ENCODE measurements around the gene TNFAIP8. TPM values are rescaled to one million over a fixed set of nuclear protein-coding genes. Genes with fewer than 3 reads are reported as not detected.

Gene TNFAIP8
- total and polyA plus RNA-seq, 9 of the 15 experiments (the other 6 are each of a cell fraction or from before 2014, with no cell fraction given) = 29.9 to 52.2 (median 44.8) TPM

- TF ChIP-seq ZNF778 (CRISPR knock-in tag; IDR thresholded peaks at IDR 0.05) (no peak), ZNF347 (CRISPR knock-in tag; IDR thresholded peaks at IDR 0.05; ENCODE audit: low read depth) (no peak), ILK (tag; IDR thresholded peaks at IDR 0.05; ENCODE audit: borderline replicate concordance, low read depth) (no peak), ELK1 (CRISPR knock-in tag; IDR thresholded peaks at IDR 0.05) (no peak), ZFPM2 (CRISPR knock-in tag; IDR thresholded peaks at IDR 0.05) (no peak), HIVEP1 (CRISPR knock-in tag; IDR thresholded peaks at IDR 0.05) (no peak), AFF1 (IDR thresholded peaks at IDR 0.05; ENCODE audit: low read depth in 1 of 2, partially characterized antibody in 2 of 2) (no peak), RB1 (IDR thresholded peaks at IDR 0.05; ENCODE audit: low read depth) (no peak), HNRNPL (IDR thresholded peaks at IDR 0.05; ENCODE audit: low read depth, low read length) (no peak), ZNF282 (CRISPR knock-in tag; IDR thresholded peaks at IDR 0.05) (no peak), CEBPB (tag; IDR thresholded peaks at IDR 0.05) (peak; percentile 96), SMAD4 (CRISPR knock-in tag; conservative IDR thresholded peaks at IDR 0.05) (peak; percentile 43; the same call in 1 of the 2 replicates), POLR2AphosphoS5 (IDR thresholded peaks at IDR 0.05; ENCODE audit: control insufficient read depth, insufficient read depth, low read depth, low read length) (no peak), NEUROD1 (IDR thresholded peaks at IDR 0.05; ENCODE audit: borderline replicate concordance, low read depth, low read length, partially characterized antibody) (no peak), TFAP4 (CRISPR knock-in tag; IDR thresholded peaks at IDR 0.05; ENCODE audit: borderline replicate concordance) (peak; percentile 35; the same call in 1 of the 2 replicates), CSDE1 (IDR thresholded peaks at IDR 0.05) (no peak), PHTF2 (CRISPR knock-in tag; IDR thresholded peaks at IDR 0.05) (no peak), FOXP4 (CRISPR knock-in tag; IDR thresholded peaks at IDR 0.05; ENCODE audit: borderline replicate concordance) (no peak), ZNF551 (CRISPR knock-in tag; IDR thresholded peaks at IDR 0.05) (no peak), NFYB (IDR thresholded peaks at IDR 0.05; ENCODE audit: extremely low read depth, insufficient read length) (no peak), ESRRB (CRISPR knock-in tag; IDR thresholded peaks at IDR 0.05; ENCODE audit: borderline replicate concordance) (no peak)
These were observed 15.1 kb upstream of the TNFAIP8 start (continued) for GRCh38 chr5:119340597-119341218.
